H1 (cell line): ENCODE data around the gene LBR. TPM values are rescaled to one million over a fixed set of nuclear protein-coding genes. Genes with fewer than 3 reads are reported as not detected.

ENCODE experiments used
- CTCF ChIA-PET: fragments of 300-600 bp; sonication (Branson Sonifier 250); formaldehyde crosslinking; loops from one replicate; lab custom pipeline; 2021; ENCODE audit not compliant: partially characterized antibody; lab: Charles Lee
- POLR2A ChIA-PET: fragments of 300-600 bp; sonication (Branson Sonifier 250); formaldehyde crosslinking; loops from one replicate; lab custom pipeline; 2021; ENCODE audit warnings: inconsistent platforms; ENCODE audit not compliant: partially characterized antibody; lab: Charles Lee
- DNase-seq, 2 experiments: peaks; one replicate each; pipeline versions ENCODE4 v3.0.0 to v3.0.0-alpha.2; 2010 to 2022; ENCODE audit warnings: low spot score in 2 of 2, low read depth in 1 of 2, mixed read lengths in 1 of 2
- FAIRE-seq: peaks from 2 replicates; lab custom pipeline; 2011; peaks lifted over from hg19 to GRCh38; lab: Jason Lieb, UNC
- H2AFZ ChIP-seq: 2 replicates; pipeline ENCODE4 v1.8.1; 2012; ENCODE audit warnings: low read length, inconsistent platforms
- H2AK5ac ChIP-seq: 2 replicates; pipeline ENCODE4 v1.6.1; 2013; ENCODE audit warnings: low read depth, low read length
- H2BK120ac ChIP-seq: replicated peaks from 2 replicates; pipeline ENCODE3; 2013; ENCODE audit warnings: low read depth, low read length, inconsistent platforms
- H2BK12ac ChIP-seq: 2 replicates; pipeline ENCODE4 v1.6.1; 2013; ENCODE audit warnings: low read depth, low read length
- H2BK15ac ChIP-seq: 2 replicates; pipeline ENCODE4 v1.6.1; 2013; ENCODE audit warnings: low read length
- H2BK20ac ChIP-seq: 2 replicates; pipeline ENCODE4 v1.6.1; 2013; ENCODE audit warnings: low read length
- H2BK5ac ChIP-seq: 2 replicates; pipeline ENCODE4 v1.6.1; 2013; ENCODE audit warnings: low read depth, low read length
- H3K14ac ChIP-seq: 2 replicates; pipeline ENCODE4 v1.6.1; 2013; ENCODE audit warnings: inconsistent platforms; ENCODE audit not compliant: insufficient read length
- H3K18ac ChIP-seq: 2 replicates; pipeline ENCODE4 v1.6.1; 2013; ENCODE audit warnings: low read length; ENCODE audit errors: extremely low read depth
- H3K23ac ChIP-seq: 2 replicates; pipeline ENCODE4 v1.6.1; 2013; ENCODE audit warnings: inconsistent platforms; ENCODE audit not compliant: insufficient read length
- H3K23me2 ChIP-seq: 2 replicates; pipeline ENCODE4 v1.6.1; 2013; ENCODE audit warnings: low read depth, low read length
- H3K27ac ChIP-seq: 2 replicates; pipeline ENCODE4 v1.6.1; 2011; ENCODE audit warnings: low read depth, low read length, inconsistent platforms
- H3K27me3 ChIP-seq, 4 experiments: replicated peaks in 1 of 4; 1 replicate in 1 of 4; 2 replicates in 3 of 4; pipeline versions ENCODE4 v1.6.1 to v1.8.1; 2011 to 2013; ENCODE audit warnings: low read length in 3 of 4, mild to moderate bottlenecking in 3 of 4, inconsistent platforms in 2 of 4, mixed read lengths in 2 of 4, moderate library complexity in 1 of 4; ENCODE audit not compliant: control insufficient read depth in 3 of 4, insufficient read depth in 3 of 4; ENCODE audit errors: extremely low read depth in 1 of 4
- H3K36me3 ChIP-seq, 4 experiments: 2 replicates each; pipeline versions ENCODE4 v1.6.1 to v1.8.1; 2011 to 2013; ENCODE audit warnings: mild to moderate bottlenecking in 4 of 4, low read length in 3 of 4, moderate library complexity in 2 of 4, control low read depth in 1 of 4, inconsistent platforms in 1 of 4; ENCODE audit not compliant: insufficient read depth in 4 of 4, control insufficient read depth in 2 of 4
- H3K4ac ChIP-seq: replicated peaks from 2 replicates; pipeline ENCODE3; 2013; ENCODE audit warnings: low read length, low read depth, mixed read lengths, inconsistent platforms; ENCODE audit not compliant: insufficient read length
- H3K4me1 ChIP-seq, 4 experiments: replicated peaks in 1 of 4; 1 replicate in 1 of 4; 2 replicates in 3 of 4; pipeline versions ENCODE4 v1.6.1 to v1.8.1; 2011 to 2013; ENCODE audit warnings: low read length in 3 of 4, inconsistent platforms in 2 of 4, mixed read lengths in 1 of 4; ENCODE audit not compliant: insufficient read depth in 4 of 4, control insufficient read depth in 3 of 4
- H3K4me2 ChIP-seq, 2 experiments: 2 replicates each; pipeline versions ENCODE4 v1.6.1 to v1.8.1; 2011 to 2013; ENCODE audit warnings: low read depth in 2 of 2, low read length in 2 of 2, control low read depth in 1 of 2, inconsistent platforms in 1 of 2, mild to moderate bottlenecking in 1 of 2; ENCODE audit not compliant: insufficient read depth in 1 of 2
- H3K4me3 ChIP-seq, 4 experiments: fragments of 200-600, 300-600 bp in 1 of 4; sonication (generic), shearing (Covaris generic), sonication (Bioruptor Twin) in 1 of 4; 2 replicates each; pipeline versions ENCODE4 v1.5.1 to v1.8.1; 2011 to 2016; ENCODE audit warnings: low read length in 4 of 4, low read depth in 3 of 4, control low read depth in 2 of 4, inconsistent platforms in 2 of 4, mild to moderate bottlenecking in 2 of 4, mixed read lengths in 1 of 4, moderate library complexity in 1 of 4; ENCODE audit not compliant: insufficient read depth in 2 of 4; ENCODE audit errors: extremely low read depth in 1 of 4
- H3K56ac ChIP-seq: replicated peaks from 2 replicates; pipeline ENCODE3; 2013; ENCODE audit warnings: low read depth, mild to moderate bottlenecking, mixed read lengths, low read length, inconsistent platforms; ENCODE audit not compliant: insufficient read length
- H3K79me1 ChIP-seq: 2 replicates; pipeline ENCODE4 v1.6.1; 2013; ENCODE audit warnings: low read depth, low read length, control low read depth
- H3K79me2 ChIP-seq, 2 experiments: 2 replicates each; pipeline versions ENCODE4 v1.6.1 to v1.8.1; 2012 to 2013; ENCODE audit warnings: low read length in 2 of 2, mild to moderate bottlenecking in 2 of 2, inconsistent platforms in 1 of 2; ENCODE audit not compliant: insufficient read depth in 2 of 2, control insufficient read depth in 1 of 2
- H3K9ac ChIP-seq, 4 experiments: replicated peaks in 1 of 4; 1 replicate in 1 of 4; 2 replicates in 3 of 4; pipeline versions ENCODE4 v1.6.1 to v1.8.1; 2011 to 2013; ENCODE audit warnings: low read depth in 3 of 4, low read length in 3 of 4, control low read depth in 2 of 4, mild to moderate bottlenecking in 2 of 4, moderate library complexity in 2 of 4, inconsistent platforms in 1 of 4; ENCODE audit errors: extremely low read depth in 1 of 4
- H3K9me3 ChIP-seq, 2 experiments: 2 replicates each; pipeline versions ENCODE4 v1.6.1 to v1.8.1; 2012 to 2013; ENCODE audit warnings: mild to moderate bottlenecking in 2 of 2, moderate library complexity in 2 of 2, control low read depth in 1 of 2, inconsistent platforms in 1 of 2, low read depth in 1 of 2, low read length in 1 of 2, mixed read lengths in 1 of 2; ENCODE audit not compliant: insufficient read depth in 2 of 2
- H4K20me1 ChIP-seq, 2 experiments: replicated peaks in 1 of 2; 2 replicates each; pipeline versions ENCODE3 to v1.8.1; 2011 to 2013; ENCODE audit warnings: inconsistent platforms in 2 of 2, low read length in 2 of 2, mild to moderate bottlenecking in 1 of 2; ENCODE audit not compliant: insufficient read depth in 2 of 2, control insufficient read depth in 1 of 2
- H4K5ac ChIP-seq: 2 replicates; pipeline ENCODE4 v1.6.1; 2013; ENCODE audit warnings: low read length, low read depth, mixed read lengths, inconsistent platforms; ENCODE audit not compliant: insufficient read length
- H4K8ac ChIP-seq: 2 replicates; pipeline ENCODE4 v1.8.0; 2013; ENCODE audit warnings: mild to moderate bottlenecking, moderate library complexity, low read length, inconsistent platforms; ENCODE audit not compliant: insufficient read depth; ENCODE audit errors: extremely low read depth
- H4K91ac ChIP-seq: replicated peaks from 2 replicates; pipeline ENCODE3; 2013; ENCODE audit warnings: low read length, mixed read lengths, inconsistent platforms; ENCODE audit not compliant: insufficient read length
- BCL11A ChIP-seq, 2 experiments: IDR thresholded peaks; one replicate each; pipeline ENCODE4 v1.6.1; 2011; ENCODE audit warnings: low read depth in 2 of 2, low read length in 2 of 2, mild to moderate bottlenecking in 2 of 2
- CEBPB ChIP-seq: IDR thresholded peaks from 2 replicates; pipeline ENCODE4 v1.6.1; 2012; ENCODE audit warnings: low read depth, low read length
- GTF2F1 ChIP-seq: IDR thresholded peaks from 2 replicates; pipeline ENCODE4 v1.6.1; 2012; ENCODE audit warnings: low read depth, low read length, improper control_type of control experiment, borderline replicate concordance
- HDAC6 ChIP-seq: IDR thresholded peaks from one replicate; pipeline ENCODE4 v1.7.1; 2012; ENCODE audit warnings: low read depth, mild to moderate bottlenecking, inconsistent platforms, low read length, moderate library complexity
- KDM4A ChIP-seq: IDR thresholded peaks from one replicate; pipeline ENCODE4 v1.7.1; 2012; ENCODE audit warnings: low read depth, mild to moderate bottlenecking, moderate library complexity, low read length, inconsistent platforms; ENCODE audit not compliant: severe bottlenecking
- KDM5A ChIP-seq: fragments of 200-600 bp; IDR thresholded peaks from 2 replicates; pipeline ENCODE4 v1.7.1; 2012; ENCODE audit warnings: mild to moderate bottlenecking, low read length, inconsistent platforms, mixed read lengths
- NANOG ChIP-seq: IDR thresholded peaks from 2 replicates; pipeline ENCODE4 v1.6.1; 2011; ENCODE audit warnings: low read length, low read depth, mild to moderate bottlenecking, inconsistent platforms; ENCODE audit not compliant: insufficient read depth, poor library complexity, severe bottlenecking
- NRF1 ChIP-seq: IDR thresholded peaks from 2 replicates; pipeline ENCODE4 v1.6.1; 2011; ENCODE audit warnings: mild to moderate bottlenecking, low read depth, low read length, improper control_type of control experiment
- POU5F1 ChIP-seq: IDR thresholded peaks from 2 replicates; pipeline ENCODE4 v1.6.1; 2011; ENCODE audit warnings: low read depth, mild to moderate bottlenecking, low read length, moderate library complexity
- RBBP5 ChIP-seq: IDR thresholded peaks from 2 replicates; pipeline ENCODE4 v1.7.1; 2012; ENCODE audit warnings: low read depth, mild to moderate bottlenecking, inconsistent platforms, low read length, moderate library complexity, borderline replicate concordance
- SIRT6 ChIP-seq: IDR thresholded peaks from one replicate; pipeline ENCODE4 v1.7.1; 2012; ENCODE audit warnings: low read length, inconsistent platforms
- TCF12 ChIP-seq: IDR thresholded peaks from 2 replicates; pipeline ENCODE4 v1.6.1; 2011; ENCODE audit warnings: low read depth, mild to moderate bottlenecking, low read length
- WGBS, 2 experiments: shearing (Covaris generic) in 1 of 2; methylation state at CpG; one replicate each; pipeline versions ENCODE4 v1.1.6 to v1.1.7; 2013 to 2015; ENCODE audit warnings: low lambda C conversion rate in 2 of 2, mixed read lengths in 2 of 2, inconsistent platforms in 1 of 2, low coverage in 1 of 2, missing lambda C conversion rate in 1 of 2; ENCODE audit not compliant: insufficient replicate concordance in 2 of 2, insufficient coverage in 1 of 2, insufficient read length in 1 of 2; ENCODE audit errors: extremely low coverage in 1 of 2, missing lambda C conversion rate in 1 of 2; 5-methylcytosine and 5-hydroxymethylcytosine counted together
- polyA plus RNA-seq, 7 experiments: library from polyadenylated mRNA; depleted of rRNA in 3 of 7; stranded (reverse) in 5 of 7; unstranded in 2 of 7; fragments of >200 nt in 5 of 7; fragments of 200-250 nt in 2 of 7; gene quantifications; 1 replicate in 5 of 7; 2 replicates in 1 of 7; 4 replicates in 1 of 7; pipeline versions ENCODE4 v1.2.1 to v1.2.3, GENCODE V29; 2011 to 2013; ENCODE audit warnings: missing spikeins in 2 of 7, mixed read lengths in 2 of 7
- total RNA-seq: library from RNA; stranded (reverse); fragmentation: NEBNext Ultra II Directional; extraction: Animal tissue kit (Norgen Biotek cat#: 25700); gene quantifications from 2 replicates; pipeline ENCODE4 v1.2.1, GENCODE V29; 2021

The LBR gene
- total and polyA plus RNA-seq, 2 of the 8 experiments (the other 6 are each of a cell fraction or from before 2014, with no cell fraction given): 32.1 to 89.8 TPM

DNA sequence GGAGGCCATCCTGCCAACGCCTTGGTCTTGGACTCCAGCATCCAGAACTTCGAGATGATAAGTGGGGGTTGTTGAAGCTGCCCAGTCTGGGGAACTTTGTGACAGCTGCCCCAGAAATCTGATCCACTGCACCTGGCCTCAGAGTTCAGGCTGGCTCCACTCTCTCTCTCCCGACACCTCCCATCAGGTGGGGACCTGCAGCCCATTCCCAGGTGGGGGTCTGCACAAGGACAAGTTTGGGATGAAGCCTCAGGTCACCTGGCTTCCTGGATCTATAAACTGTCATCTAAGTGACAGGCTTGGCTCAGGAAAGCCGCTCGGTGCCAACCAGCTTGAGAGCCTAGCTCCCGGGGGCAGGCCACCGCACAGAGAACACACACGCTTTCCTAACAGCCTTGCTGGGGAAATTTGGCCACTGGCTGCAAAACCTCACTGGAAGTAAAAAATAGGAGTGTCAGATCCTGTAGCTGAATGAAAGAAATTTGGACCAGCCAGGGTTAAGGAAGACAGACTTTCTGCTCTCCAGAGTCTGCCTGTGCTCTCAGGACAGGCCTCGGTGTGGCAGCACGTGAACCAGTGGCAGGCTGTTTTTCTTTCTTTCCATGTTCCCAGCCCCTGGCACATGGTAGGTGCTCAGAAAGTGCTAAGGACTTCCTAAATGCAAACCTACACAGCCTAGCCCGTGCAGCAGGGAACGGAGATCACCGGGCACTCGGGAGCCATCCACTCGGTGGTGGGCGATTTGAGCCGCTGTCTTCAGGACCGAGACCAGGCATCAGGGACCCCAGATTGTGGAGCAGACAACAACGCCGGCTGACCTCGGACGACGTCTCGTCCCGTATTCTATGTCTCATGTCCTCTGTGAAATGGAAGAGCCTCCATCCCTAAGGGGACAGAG lies 42.6 kb upstream of the LBR start:
- Histone ChIP-seq H2BK5ac (no peak overlapping the region), H4K91ac (no peak overlapping the region), H3K4ac (no peak overlapping the region), H3K4me1 (peaks cover under 1 to 9% (median 4%) of the 10 kb centered on the region in 4 experiments), H2AFZ (no peak overlapping the region), H4K20me1 (no peaks in the 10 kb centered on the region), H3K4me2 (no peak overlapping the region), H3K79me1 (no peaks in the 10 kb centered on the region), H3K14ac (no peak overlapping the region), H3K56ac (no peak overlapping the region), H3K9me3 (no peaks in the 10 kb centered on the region), H2AK5ac (no peak overlapping the region), H3K23me2 (no peaks in the 10 kb centered on the region), H3K36me3 (no peaks in the 10 kb centered on the region), H3K79me2 (no peaks in the 10 kb centered on the region), H3K27ac (no peak overlapping the region), H2BK20ac (no peak overlapping the region), H4K5ac (no peak overlapping the region), H3K23ac (no peak overlapping the region), H3K4me3 (no peak overlapping the region), H2BK120ac (no peak overlapping the region), H2BK15ac (peak overlapping the region; percentile 72; the same call in 1 of the 2 replicates), H2BK12ac (no peak overlapping the region), H3K18ac (no peak overlapping the region), H4K8ac (peak overlapping the region; percentile 35; the same call in 1 of the 2 replicates), H3K27me3 (no peaks in the 10 kb centered on the region), H3K9ac (no peak overlapping the region)
- ChIA-PET POLR2A (interaction anchor here (2.0 kb wide), 1 partner anchor 9 kb away, joined by 6 read pairs; no protein-coding TSS in a partner anchor), CTCF (interaction anchor here (0.6 to 18.7 kb wide), 15 partner anchors 9 to 517 kb away, joined by 3 to 229 read pairs (median 4); no protein-coding TSS in a partner anchor)
- FAIRE-seq: no peak
- no peak for DNase-seq
- 89% methylated on average over 25 of the region's 25 CpGs; no CpG with 5 or more reads in 1 of the 2 experiments for WGBS, 2 experiments
- TF ChIP-seq BCL11A (IDR thresholded peaks at IDR 0.05; ENCODE audit: low read depth in 2 of 2, low read length in 2 of 2) (no peak), KDM4A (no peak), NRF1 (no peak), GTF2F1 (no peak), TCF12 (no peak), HDAC6 (no peak), NANOG (no peak), KDM5A (no peak), SIRT6 (no peak), CEBPB (no peak), RBBP5 (no peak), POU5F1 (no peak)
